ENCODE results near the gene UBE2H.

Gene UBE2H

GRCh38 chr7:129903935-129904334, 48.8 kb downstream of the UBE2H start:
- Histone ChIP-seq H3K9me2 (replicated peaks; ENCODE audit: insufficient read depth, low read length) (no peaks in the 10 kb centered on the region), H3K36me3 (ENCODE audit: low read length) (no peaks in the 10 kb centered on the region), H3K27me3 (ENCODE audit: low read length) (no peaks in the 10 kb centered on the region), H4K20me1 (ENCODE audit: low read depth, low read length) (no peaks in the 10 kb centered on the region), H3K9me3 (ENCODE audit: insufficient read depth, low read length) (no peaks in the 10 kb centered on the region), H3K27ac (ENCODE audit: low read depth, low read length) (no peak overlapping the region), H3K79me2 (ENCODE audit: insufficient read depth, low read length) (no peaks in the 10 kb centered on the region), H3K4me2 (ENCODE audit: low read depth, low read length, poor library complexity, severe bottlenecking) (no peak overlapping the region), H3F3A (ENCODE audit: insufficient read depth) (no peaks in the 10 kb centered on the region), H3K9ac (ENCODE audit: low read length) (no peak overlapping the region), H2AFZ (ENCODE audit: low read depth, low read length, severe bottlenecking) (no peak overlapping the region), H3K4me3 (ENCODE audit: insufficient read depth, low read length, poor library complexity, severe bottlenecking) (no peak overlapping the region)
- TF ChIP-seq, protein P1, sequence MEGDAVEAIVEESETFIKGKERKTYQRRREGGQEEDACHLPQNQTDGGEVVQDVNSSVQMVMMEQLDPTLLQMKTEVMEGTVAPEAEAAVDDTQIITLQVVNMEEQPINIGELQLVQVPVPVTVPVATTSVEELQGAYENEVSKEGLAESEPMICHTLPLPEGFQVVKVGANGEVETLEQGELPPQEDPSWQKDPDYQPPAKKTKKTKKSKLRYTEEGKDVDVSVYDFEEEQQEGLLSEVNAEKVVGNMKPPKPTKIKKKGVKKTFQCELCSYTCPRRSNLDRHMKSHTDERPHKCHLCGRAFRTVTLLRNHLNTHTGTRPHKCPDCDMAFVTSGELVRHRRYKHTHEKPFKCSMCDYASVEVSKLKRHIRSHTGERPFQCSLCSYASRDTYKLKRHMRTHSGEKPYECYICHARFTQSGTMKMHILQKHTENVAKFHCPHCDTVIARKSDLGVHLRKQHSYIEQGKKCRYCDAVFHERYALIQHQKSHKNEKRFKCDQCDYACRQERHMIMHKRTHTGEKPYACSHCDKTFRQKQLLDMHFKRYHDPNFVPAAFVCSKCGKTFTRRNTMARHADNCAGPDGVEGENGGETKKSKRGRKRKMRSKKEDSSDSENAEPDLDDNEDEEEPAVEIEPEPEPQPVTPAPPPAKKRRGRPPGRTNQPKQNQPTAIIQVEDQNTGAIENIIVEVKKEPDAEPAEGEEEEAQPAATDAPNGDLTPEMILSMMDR (IDR thresholded peaks at IDR 0.05; ENCODE audit: insufficient read depth, low read length, poor library complexity, severe bottlenecking): no peak

DNA sequence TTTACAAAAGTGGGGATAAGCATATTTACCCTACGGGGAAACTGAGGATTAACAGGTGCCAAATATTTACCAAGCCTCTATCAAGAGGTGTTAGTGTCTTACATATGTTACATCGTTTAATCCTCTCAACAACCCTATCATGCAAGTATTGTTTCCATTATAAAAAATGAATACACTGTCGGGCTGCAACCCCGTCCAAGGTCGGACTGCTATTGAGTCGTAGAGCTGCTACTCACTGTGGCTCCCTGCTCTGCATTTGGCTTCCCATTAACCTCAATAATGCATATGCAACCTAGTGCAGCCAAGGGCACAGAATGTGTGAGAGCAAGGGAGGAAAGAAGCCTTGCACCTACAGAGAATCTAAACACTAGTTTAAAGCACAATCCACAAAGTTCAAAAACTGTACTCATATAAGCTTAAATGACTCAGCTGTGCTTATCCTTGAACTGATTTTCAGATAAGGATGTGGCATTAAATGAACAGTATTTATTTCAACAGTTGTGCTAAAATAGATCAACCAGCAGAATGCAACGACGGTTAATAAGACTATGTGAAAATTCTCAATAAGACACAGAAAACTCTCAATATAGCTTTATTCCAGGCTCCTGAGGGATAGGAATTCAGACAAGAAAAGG, 49.9 kb downstream of the UBE2H start:
- no peak overlapping the region for H3K27ac ChIP-seq (ENCODE audit: low read depth, low read length)
- no peak for TF ChIP-seq EZH2phosphoT487 (conservative IDR thresholded peaks at IDR 0.05; ENCODE audit: low read length)
- TF ChIP-seq, protein P1 (IDR thresholded peaks at IDR 0.05; ENCODE audit: insufficient read depth, low read length, poor library complexity, severe bottlenecking): no peak

GRCh38 chr7:129898502-129899160, 54.1 kb downstream of the UBE2H start:
- TF ChIP-seq, protein P1 (IDR thresholded peaks at IDR 0.05; ENCODE audit: insufficient read depth, low read length, poor library complexity, severe bottlenecking): no peak
- TF ChIP-seq EZH2phosphoT487 (conservative IDR thresholded peaks at IDR 0.05; ENCODE audit: low read length): no peak
- Histone ChIP-seq H3K36me3 (ENCODE audit: low read length) (no peaks in the 10 kb centered on the region), H4K20me1 (ENCODE audit: low read depth, low read length) (no peaks in the 10 kb centered on the region), H3K9ac (ENCODE audit: low read length) (no peak overlapping the region), H3K9me3 (ENCODE audit: insufficient read depth, low read length) (no peaks in the 10 kb centered on the region), H3F3A (ENCODE audit: insufficient read depth) (no peaks in the 10 kb centered on the region), H3K79me2 (ENCODE audit: insufficient read depth, low read length) (no peaks in the 10 kb centered on the region), H3K9me2 (replicated peaks; ENCODE audit: insufficient read depth, low read length) (no peaks in the 10 kb centered on the region), H3K27ac (ENCODE audit: low read depth, low read length) (no peak overlapping the region), H3K4me2 (ENCODE audit: low read depth, low read length, poor library complexity, severe bottlenecking) (no peak overlapping the region), H2AFZ (ENCODE audit: low read depth, low read length, severe bottlenecking) (no peak overlapping the region), H3K27me3 (ENCODE audit: low read length) (no peaks in the 10 kb centered on the region), H3K4me3 (ENCODE audit: insufficient read depth, low read length, poor library complexity, severe bottlenecking) (no peak overlapping the region)

More for the DNA sequence above, 49.9 kb downstream of the UBE2H start:
- no peak overlapping the region for H3K9ac ChIP-seq (ENCODE audit: low read length)
- no peaks in the 10 kb centered on the region for H3K27me3 ChIP-seq (ENCODE audit: low read length)
- no peak overlapping the region for H3K4me3 ChIP-seq (ENCODE audit: insufficient read depth, low read length, poor library complexity, severe bottlenecking)
- H2AFZ ChIP-seq (ENCODE audit: low read depth, low read length, severe bottlenecking): no peak overlapping the region
- no peaks in the 10 kb centered on the region for H3K9me3 ChIP-seq (ENCODE audit: insufficient read depth, low read length)
- H3K79me2 ChIP-seq (ENCODE audit: insufficient read depth, low read length): no peaks in the 10 kb centered on the region
- H3K4me2 ChIP-seq (ENCODE audit: low read depth, low read length, poor library complexity, severe bottlenecking): no peak overlapping the region
- no peaks in the 10 kb centered on the region for H3F3A ChIP-seq (ENCODE audit: insufficient read depth)
- H3K36me3 ChIP-seq (ENCODE audit: low read length): no peaks in the 10 kb centered on the region
- no peaks in the 10 kb centered on the region for H4K20me1 ChIP-seq (ENCODE audit: low read depth, low read length)
- no peaks in the 10 kb centered on the region for H3K9me2 ChIP-seq (replicated peaks; ENCODE audit: insufficient read depth, low read length)
